Anterior cingulate cortex (tissue), 58 donors: Measurements from ENCODE around the gene ZC3H10.
"Not testable (repeated sequence)": the region's sequence is repeated elsewhere in the genome, so short reads cannot be mapped to it uniquely, and the experiment has no call there.

ENCODE experiments used
- DNase-seq, 58 donors: peaks; one replicate each; lab custom pipeline; 2025; lab: John Stamatoyannopoulos, UW

Gene ZC3H10

DNA sequence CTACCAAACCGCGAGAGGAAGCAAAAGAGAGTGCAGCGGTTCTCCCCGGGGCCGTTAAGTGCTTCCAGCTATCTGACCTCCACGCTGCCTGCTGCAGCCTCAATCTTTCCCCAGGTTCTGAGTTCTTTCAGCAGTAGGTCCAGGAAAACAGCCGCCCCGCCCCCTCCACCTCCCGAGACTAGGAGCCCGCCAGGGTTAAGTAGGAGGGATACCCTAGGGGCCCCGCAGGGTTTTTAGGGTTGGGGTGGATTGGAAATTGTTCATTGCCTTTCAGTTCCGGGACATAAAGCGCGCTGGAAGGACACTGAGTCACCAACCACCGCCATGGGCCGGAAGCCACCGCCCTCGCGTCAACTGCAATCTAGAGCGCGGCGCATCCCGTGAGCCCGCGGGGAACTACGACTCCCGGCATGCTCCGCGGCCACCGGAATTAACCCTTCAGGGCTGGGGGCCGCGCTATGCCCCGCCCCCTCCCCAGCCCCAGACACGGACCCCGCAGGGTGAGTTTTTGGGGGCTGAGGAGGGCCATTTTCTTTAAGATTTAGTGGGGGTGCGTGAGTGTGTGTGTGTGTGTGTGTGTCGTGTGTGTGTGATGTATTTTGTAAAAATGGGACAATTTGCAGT lies 34.2 kb downstream of the ZC3H10 start, which contains the start of gene MYL6B:
MYL6B (plus strand) TSS at position 456 of the 624 bp plus-strand sequence. CDS start 1,332 bp downstream, outside the sequence.
- peak; percentile 54 to 96 (median 86) for DNase-seq

DNA sequence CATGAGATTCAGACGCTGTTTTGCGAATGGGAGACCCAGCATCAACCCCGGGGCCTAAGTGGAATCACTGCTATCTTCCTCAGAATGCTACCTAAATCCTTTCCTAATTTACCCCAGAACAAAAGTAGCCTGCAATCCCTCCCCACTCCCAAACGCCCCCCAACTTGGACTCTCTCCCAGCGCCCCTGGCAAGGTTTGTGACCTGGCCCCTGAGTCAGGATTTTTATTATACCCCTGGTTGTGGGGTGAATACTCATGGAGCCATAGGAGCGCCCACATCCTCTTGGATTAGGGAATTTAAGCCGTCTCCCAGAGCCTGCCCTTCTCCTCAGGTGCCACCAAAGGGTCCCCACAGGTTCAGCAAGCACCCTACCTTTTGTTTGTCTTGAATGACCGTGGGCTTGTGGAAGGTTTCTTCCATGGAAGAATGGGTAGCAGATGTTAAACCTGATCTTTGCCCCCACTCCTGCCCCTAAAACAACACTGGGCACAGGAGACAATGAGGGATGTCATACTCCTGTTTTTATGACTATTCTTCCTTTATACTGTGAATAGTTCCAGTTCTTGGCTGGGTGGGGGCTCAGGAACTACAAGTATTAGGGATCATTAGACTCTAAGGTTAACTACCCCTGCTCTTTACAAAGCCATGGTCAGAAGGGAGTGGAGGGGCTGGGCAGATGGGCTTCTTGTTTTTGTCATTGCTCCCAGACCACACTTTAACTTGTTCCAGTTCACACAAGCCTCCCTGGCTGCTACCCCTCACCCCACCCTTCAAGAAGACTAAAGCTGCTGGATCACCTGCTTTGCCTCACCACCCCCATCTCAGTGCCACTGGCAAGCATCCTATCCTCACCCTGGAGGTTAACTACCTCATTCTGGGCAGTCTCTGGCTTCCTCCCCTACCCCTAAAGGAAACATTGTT lies 35.0 kb downstream of the ZC3H10 start:
- peak in 1 of 58 donors; percentile 31 for DNase-seq

DNA sequence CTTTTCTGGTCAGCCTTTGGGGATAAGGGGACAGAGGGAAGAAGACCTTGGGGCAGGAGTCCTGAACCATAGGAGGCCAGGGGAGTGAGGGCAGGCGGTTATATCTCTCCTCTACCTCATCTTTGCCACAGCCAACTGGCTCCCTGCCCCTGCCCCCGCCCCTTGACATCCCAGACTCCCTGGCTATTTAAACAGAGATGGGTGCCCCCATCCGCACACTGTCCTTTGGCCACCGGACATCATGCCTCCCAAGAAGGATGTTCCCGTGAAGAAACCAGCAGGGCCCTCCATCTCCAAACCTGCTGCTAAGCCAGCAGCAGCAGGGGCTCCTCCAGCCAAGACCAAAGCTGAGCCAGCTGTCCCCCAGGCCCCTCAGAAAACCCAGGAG lies 35.6 kb downstream of the ZC3H10 start:
- DNase-seq, result no peak

DNA sequence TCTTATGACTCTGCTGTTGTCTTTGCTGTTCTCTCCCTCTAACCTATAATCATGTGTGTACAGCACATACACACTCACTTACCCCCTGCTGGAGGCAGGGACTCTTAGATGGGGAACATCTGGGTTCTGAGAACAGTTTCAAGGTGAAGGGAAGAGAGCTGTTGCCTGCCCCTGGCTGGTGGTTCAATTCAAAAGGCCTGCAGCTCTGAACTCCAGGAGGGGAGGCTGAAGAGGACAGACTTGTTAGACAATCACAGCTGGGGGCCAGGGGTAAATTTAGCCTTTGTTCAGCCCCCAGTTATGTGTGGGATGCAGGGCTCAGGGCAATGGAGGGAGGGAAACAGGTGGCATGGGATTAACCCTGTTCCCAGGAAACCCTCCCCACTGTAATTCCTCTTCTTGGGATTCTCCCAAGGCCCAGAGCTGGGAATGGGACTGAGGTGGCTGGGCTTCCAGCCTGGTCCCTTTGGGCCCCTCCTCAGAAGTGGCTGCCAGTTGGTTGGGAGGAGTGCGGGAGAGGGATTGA lies 36.2 kb downstream of the ZC3H10 start:
- no peak for DNase-seq

DNA sequence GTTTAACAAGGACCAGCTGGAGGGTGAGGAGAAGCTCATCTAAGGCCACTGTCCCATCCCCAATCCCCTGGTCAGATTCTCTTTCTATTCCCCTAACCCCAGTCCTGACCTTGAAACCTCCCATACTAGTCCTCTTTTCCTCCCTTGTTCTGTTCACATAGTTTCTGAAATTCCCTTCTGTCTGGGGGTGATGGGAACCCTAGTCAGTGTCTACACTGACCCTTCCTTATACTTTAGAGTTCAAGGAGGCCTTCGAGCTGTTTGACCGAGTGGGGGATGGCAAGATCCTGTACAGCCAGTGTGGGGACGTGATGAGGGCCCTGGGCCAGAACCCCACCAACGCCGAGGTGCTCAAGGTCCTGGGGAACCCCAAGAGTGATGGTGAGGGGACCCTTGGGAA lies 36.8 kb downstream of the ZC3H10 start:
- DNase-seq, result no peak

DNA sequence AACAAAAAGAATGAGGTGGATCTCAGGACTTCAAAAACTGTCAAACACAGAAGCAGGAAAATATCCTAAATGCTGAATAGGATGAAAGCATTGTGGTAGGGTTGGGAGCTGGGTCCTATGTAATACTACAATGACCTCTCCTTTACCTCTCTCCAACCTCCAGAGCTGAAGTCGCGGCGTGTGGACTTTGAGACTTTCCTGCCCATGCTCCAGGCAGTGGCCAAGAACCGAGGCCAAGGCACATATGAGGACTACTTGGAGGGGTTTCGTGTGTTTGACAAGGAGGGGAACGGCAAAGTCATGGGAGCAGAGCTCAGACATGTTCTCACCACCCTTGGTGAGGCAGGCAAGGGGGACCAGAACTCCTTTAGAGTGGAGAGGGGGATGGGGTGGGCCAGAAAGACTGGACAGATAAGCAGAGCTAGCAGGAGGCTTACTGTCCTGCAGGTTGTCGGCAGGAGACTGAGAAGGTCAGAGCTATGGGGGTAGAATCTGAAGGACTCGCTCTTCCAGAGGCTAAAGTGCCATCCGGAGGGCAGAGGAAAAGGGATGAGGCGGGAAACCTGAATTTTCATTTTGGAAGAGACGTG lies 37.3 kb downstream of the ZC3H10 start:
- DNase-seq, result no peak

DNA sequence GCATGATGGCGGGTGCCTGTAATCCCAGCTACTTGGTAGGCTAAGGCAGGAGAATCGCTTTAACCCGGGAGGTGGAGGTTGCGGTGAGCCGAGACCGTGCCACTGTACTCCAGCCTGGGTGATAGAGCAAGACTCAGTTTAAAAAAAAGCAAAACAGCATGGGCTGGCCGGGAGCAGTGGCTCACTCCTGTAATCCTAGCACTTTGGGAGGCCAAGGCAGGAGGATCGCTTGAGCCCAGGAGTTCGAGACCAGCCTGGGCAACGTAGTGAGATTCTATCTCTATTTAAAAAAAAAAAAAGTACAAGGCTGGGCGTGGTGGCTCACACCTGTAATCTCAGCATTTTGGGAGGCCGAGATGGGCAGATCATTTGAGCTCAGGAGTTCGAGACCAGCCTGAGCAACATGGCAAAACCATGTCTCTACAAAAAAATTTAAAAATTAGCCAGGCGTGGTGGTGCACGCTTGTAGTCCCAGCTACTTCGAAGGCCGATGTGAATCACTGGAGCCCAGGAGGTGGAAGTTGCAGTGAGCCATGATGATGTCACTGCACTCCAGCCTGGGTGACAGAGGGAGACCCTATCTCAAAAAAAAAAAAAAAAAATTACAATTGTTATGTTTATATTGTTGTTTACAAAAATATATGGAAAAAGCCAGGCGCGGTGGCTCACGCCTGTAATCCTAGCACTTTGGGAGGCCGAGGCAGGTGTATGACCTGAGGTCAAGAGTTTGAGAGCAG lies 38.6 kb downstream of the ZC3H10 start:
- DNase-seq, result not testable (repeated sequence)

DNA sequence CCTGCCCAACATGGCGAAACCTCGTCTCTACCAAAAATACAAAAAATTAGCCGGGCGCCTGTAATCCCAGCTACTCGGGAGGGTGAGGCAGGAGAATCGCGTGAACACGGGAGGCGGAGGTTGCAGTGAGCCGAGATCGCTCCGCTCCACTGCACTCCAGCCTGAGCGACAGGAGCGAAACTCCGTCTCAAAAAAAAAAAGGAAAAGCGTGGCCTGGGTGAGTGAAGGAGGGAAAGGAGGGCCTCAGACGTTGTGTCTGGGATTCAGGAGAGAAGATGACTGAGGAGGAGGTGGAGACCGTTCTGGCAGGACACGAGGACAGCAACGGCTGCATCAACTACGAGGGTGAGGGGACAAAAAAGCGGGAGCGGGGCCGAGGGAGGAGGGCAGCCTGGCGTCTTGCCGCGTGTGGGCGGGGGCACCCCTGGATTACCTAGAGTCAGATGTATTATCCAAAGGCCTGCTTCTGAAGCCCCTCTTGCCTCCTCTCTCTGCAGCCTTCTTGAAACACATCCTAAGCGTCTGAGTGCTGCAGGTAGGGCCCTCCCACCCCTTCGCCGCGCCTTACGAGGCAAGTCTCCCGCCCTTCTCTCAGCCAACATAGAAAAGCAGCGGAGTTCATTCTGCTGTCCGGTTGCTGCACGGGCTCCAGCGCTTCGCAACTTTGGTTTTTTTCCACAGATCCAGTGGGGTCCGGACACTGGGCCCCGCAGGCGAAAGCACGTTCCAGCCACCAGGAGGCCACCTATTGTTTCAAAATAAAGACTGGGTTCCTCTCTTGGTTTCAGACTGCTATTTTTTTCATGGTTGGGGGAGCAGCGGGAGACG lies 39.3 kb downstream of the ZC3H10 start:
- DNase-seq, result peak in 46 of 58 donors; percentile 5 to 84 (median 59)

DNA sequence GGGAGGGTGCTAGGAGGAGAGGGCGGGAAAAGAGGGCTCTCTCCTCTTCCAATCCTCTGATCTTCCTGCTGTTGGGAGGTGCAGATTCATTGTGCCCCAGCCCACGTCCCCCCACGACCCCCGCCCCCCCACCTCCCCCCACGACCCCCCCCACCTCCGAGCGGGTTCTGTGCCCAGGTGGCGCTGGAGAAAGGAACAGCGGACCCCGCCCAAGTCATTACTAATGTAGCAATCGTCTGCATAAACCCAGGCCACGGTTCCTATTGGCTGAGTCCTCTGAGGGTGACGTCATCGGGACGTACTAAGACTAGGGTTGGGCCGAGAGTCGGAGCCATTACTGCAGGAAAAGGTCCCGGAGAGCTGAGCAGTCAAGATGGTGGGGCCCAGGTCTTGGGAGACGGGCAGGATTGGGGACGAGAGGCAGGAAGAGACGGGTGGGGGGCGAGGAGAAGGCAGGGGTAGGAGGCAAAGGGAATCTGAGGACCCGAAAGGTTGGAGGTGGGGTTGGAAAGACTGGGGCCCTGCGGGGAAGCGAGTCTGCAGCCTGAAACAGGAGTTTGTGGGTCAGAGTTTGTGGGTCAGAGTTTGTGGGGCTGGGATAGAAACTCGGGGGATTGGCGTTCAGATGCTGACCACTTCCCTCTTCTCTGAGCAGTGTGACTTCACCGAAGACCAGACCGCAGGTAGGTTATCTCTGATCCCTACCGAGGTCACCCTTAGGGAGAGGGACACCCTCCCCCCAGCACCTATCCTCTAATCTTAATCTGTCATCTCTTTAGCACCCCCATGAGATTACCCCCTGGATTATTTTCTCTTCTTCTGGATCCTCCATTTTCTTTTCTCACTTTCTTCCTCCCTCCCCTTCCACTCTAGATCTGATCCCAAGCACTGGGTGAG lies 40.2 kb downstream of the ZC3H10 start, which contains the start of gene MYL6:
MYL6 (plus strand) TSS at position 331 of the 897 bp plus-strand sequence; CDS start at position 374, 43 bp downstream.
- DNase-seq, result peak; percentile 36 to 99 (median 92)

DNA sequence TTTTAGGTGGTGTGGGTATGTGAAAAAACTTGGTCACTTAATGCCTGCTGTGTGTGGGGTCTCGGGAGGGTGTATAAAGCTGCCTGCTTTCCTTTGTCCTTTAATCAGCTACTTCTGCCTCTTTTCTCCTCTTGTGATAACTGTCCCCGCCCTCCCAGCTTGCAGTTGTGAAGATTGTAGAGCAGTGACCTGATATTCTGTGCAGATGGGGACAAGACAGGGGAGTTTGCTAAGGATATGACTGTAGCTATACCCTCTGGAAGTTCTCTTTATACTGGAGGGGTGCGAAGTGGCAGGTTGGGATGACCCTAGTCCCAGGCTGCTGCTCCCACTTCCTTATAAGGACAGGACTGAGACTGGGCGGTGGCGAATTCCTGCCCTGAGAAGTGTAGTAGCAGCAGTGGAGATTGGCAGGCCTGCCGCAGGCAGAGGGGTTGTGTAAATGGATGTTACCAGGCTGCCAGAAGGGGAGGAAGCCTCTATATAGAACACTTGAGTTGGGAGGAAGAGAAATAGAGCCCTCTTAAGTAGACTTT lies 40.9 kb downstream of the ZC3H10 start:
- peak in 39 of 58 donors; percentile 12 to 58 (median 25) for DNase-seq

DNA sequence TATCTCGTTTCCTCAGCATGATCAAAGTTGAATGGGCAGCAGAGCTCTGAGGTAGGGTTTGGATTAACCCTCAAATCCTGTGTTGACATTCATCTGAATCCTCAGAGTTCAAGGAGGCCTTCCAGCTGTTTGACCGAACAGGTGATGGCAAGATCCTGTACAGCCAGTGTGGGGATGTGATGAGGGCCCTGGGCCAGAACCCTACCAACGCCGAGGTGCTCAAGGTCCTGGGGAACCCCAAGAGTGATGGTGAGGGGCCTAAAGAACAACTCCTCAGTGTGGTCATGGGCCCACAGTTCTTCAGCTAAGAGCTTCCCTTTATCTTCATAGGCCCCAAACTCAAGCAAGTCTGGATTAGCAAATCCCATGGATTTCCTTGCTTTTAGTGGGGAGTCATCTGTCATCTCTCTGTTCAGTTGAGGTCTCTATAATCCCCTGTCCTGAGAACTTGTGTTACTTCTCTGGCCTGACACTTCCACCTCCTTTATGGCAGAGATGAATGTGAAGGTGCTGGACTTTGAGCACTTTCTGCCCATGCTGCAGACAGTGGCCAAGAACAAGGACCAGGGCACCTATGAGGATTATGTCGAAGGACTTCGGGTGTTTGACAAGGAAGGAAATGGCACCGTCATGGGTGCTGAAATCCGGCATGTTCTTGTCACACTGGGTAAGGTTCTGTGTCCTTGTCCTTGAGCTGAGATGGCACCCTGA lies 41.6 kb downstream of the ZC3H10 start:
- peak in 1 of 58 donors; percentile 30 for DNase-seq

DNA sequence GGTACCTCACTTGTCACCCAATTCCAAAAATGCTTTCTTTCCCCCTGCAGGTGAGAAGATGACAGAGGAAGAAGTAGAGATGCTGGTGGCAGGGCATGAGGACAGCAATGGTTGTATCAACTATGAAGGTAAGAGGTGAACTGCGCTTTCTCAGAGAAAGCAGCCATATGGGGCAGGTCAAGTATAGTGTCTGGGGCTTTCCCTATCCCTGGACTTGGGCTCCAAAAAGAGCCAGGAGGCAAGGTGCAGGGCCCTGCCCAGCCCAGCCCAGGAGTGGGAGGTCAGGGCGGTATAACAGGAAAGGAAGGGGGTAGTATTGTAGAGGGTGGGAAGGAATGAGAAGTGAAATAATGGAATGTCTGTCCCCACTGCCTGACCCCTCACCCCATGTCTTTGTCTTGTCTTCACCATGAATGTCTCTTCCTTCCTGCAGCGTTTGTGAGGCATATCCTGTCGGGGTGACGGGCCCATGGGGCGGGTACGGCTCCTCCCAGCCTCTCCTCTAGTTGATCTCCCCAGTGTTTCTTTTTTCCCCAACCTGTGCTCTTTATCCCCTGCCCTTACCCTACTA lies 42.2 kb downstream of the ZC3H10 start:
- no peak for DNase-seq

DNA sequence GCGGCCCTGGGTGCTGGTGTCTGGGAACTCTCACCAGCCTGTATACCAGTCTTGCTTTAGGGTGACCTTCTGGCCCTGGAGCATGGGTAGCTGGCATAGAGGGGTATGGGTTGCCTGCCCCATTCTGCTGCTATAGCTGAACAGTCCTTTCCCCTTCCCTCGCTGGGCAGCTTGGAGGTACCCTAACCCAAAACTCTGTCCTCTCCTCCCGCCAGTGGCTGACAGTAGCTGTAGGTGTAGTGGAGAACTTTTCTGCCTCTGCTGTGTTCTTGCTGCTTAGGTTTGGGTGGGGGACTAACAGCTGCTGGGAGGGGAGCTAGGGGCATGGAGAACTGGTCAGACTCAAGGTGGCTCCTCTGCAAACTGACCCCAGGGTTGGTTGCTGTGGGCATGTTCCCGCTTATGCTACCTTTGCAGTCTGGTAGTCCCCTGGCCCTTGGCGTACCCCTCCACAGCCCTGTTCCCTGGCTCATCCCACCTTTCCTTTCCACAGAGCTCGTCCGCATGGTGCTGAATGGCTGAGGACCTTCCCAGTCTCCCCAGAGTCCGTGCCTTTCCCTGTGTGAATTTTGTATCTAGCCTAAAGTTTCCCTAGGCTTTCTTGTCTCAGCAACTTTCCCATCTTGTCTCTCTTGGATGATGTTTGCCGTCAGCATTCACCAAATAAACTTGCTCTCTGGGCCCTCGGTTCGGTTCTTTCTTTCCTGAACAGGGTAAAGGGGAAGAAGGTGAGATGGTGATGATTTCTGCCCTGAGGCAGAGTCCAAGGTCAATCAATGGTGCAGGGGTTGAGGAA lies 43.0 kb downstream of the ZC3H10 start:
- no peak for DNase-seq

DNA sequence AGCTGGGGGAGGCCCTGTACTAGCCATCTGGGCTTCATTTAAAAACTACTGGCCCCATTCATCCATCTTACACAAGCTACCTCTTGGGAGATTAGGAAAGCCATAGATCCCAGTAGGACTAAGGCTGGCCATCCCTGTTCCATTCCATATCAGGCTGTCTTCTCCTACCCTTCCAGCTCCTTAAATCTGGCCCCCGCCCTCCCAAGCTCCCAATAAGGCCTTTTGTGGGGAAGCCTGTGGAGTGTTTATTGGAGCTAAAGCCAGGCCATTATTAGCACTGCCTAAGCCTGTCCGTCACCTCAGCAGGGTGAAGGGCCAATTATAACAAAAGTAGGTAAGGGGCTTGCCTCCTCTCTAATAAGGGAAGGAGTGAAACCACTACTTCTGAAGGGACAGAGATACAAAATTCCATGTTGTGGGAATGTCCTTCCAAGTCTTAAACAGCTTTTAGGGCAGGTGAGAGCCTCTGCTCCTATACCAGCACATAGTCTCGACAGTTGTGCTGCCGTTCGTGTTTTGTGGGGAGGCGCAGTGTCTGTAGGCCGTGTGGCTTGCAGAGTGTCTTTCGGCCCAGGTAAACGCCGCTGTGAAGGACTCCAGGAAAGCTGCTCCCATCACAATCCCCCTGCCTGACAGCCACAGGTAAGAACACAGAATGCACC lies 43.8 kb downstream of the ZC3H10 start:
- no peak for DNase-seq

DNA sequence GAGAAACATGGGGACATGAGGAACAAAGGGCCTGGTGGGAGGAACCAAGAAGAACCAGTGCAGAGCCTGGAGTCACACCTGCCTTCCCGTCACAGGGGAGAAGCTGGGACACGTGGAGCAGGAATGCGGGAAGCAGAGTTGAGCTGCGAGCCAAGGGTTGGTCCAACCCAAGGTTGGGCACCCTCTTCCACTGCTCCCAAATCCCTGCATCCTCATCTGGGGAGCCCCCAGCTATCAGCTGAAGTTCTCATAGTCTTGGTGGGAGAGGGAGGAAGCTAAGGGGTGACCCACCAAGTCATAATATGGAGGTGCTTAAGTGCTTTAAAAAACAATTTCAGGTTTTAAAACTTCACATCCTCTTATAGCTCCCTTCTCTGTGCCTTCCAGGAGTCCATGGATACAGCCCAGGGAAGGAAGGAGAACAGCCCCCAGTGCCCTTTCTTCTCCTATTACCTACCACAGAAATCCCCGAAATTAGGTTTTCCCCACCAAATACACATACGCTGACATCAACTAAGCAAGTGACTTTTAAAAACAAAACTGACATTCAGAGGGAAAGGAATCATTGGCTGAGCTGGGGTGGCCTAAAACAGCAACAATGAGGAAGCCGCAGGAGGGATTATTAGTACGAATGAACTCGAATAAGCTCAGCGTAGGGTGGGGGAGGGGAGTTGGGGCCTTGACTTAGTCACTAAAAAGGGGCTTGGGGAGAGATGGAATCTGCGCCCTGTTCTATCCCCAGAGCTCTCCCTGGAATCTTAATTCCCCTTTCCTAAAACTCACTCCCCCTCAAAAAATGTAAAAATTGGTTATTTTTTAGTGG lies 44.6 kb downstream of the ZC3H10 start:
- DNase-seq, result no peak
